HepG2 (cell line): ENCODE measurements around the gene APOA1. TPM values are rescaled to one million over a fixed set of nuclear protein-coding genes. Genes with fewer than 3 reads are reported as not detected.

Experiments used
- FOXA3 ChIP-seq: IDR thresholded peaks from 2 replicates; pipeline ENCODE4 v1.6.1; 2016; ENCODE audit warnings: missing genetic modification reagents, missing compliant biosample characterization
- GFI1 ChIP-seq: sonication (generic); formaldehyde crosslinking; IDR thresholded peaks from 2 replicates; pipeline ENCODE4 v1.5.0; 2020; ENCODE audit warnings: missing genetic modification reagents, mild to moderate bottlenecking, borderline replicate concordance
- HNF1B ChIP-seq: sonication (generic); formaldehyde crosslinking; IDR thresholded peaks from 2 replicates; pipeline ENCODE4 v1.5.1; 2020; ENCODE audit warnings: mild to moderate bottlenecking, moderate library complexity, missing genetic modification reagents
- HNRNPL ChIP-seq: fragments of 200-400 bp; formaldehyde crosslinking; IDR thresholded peaks from 2 replicates; pipeline ENCODE4 v1.6.1; 2017; ENCODE audit warnings: mild to moderate bottlenecking, low read depth, low read length
- MBNL3 ChIP-seq: fragments of 250-450 bp; sonication (Bioruptor Pico); conservative IDR thresholded peaks from 2 replicates; pipeline ENCODE4 v1.8.0; 2022; ENCODE audit warnings: mild to moderate bottlenecking, inconsistent platforms
- MIER3 ChIP-seq: IDR thresholded peaks from 2 replicates; pipeline ENCODE4 v1.6.1; 2016; ENCODE audit warnings: missing compliant biosample characterization, borderline replicate concordance
- PHF20 ChIP-seq: sonication (generic); formaldehyde crosslinking; IDR thresholded peaks from 2 replicates; pipeline ENCODE4 v1.5.0; 2020; ENCODE audit warnings: mild to moderate bottlenecking, missing genetic modification reagents
- POLR2AphosphoS5 ChIP-seq: IDR thresholded peaks from 2 replicates; pipeline ENCODE4 v1.6.1; 2012; ENCODE audit warnings: low read depth, low read length
- POLR2G ChIP-seq: fragments of 200-400 bp; formaldehyde crosslinking; IDR thresholded peaks from 2 replicates; pipeline ENCODE4 v1.6.1; 2018; ENCODE audit warnings: mild to moderate bottlenecking, low read depth, low read length, moderate library complexity
- RBM22 ChIP-seq: fragments of 200-400 bp; formaldehyde crosslinking; optimal IDR thresholded peaks from 2 replicates; pipeline ENCODE3; 2017; ENCODE audit warnings: mild to moderate bottlenecking, low read length, moderate library complexity
- SMAD1 ChIP-seq: sonication (generic); formaldehyde crosslinking; IDR thresholded peaks from 2 replicates; pipeline ENCODE4 v1.4.0; 2020; ENCODE audit warnings: missing genetic modification reagents, low read depth, mild to moderate bottlenecking, borderline replicate concordance
- ZC3H4 ChIP-seq: sonication (generic); formaldehyde crosslinking; IDR thresholded peaks from 2 replicates; pipeline ENCODE4 v1.4.0; 2020; ENCODE audit warnings: missing genetic modification reagents, borderline replicate concordance
- ZNF142 ChIP-seq: sonication (generic); formaldehyde crosslinking; IDR thresholded peaks from 2 replicates; pipeline ENCODE4 v1.4.0; 2020; ENCODE audit warnings: missing genetic modification reagents
- ZNF143 ChIP-seq: sonication (generic); formaldehyde crosslinking; IDR thresholded peaks from 2 replicates; pipeline ENCODE4 v1.4.0; 2020; ENCODE audit warnings: missing genetic modification reagents
- ZNF207 ChIP-seq: fragments of 450-650 bp; IDR thresholded peaks from 2 replicates; pipeline ENCODE4 v1.6.1; 2016; ENCODE audit warnings: antibody characterized with exemption, borderline replicate concordance
- polyA plus RNA-seq, 8 experiments: library from polyadenylated mRNA; depleted of rRNA in 3 of 8; stranded (reverse) in 7 of 8; unstranded in 1 of 8; fragments of >200 nt; fragmentation: Illumina TruSeq in 4 of 8; extraction: Trizol in 4 of 8; gene quantifications; 2 replicates each; pipeline versions ENCODE4 v1.2.1 to v1.2.3, GENCODE V29; 2011 to 2016; ENCODE audit warnings: low read depth in 4 of 8, missing spikeins in 1 of 8, mixed read lengths in 1 of 8; ENCODE audit not compliant: insufficient read depth in 1 of 8
- total RNA-seq, 5 experiments: library from RNA; depleted of rRNA; stranded (reverse); fragments of >200 nt; fragmentation: Illumina TruSeq; extraction: Trizol; gene quantifications; 2 replicates each; pipeline ENCODE4 v1.2.3, GENCODE V29; 2016; ENCODE audit warnings: low read depth in 1 of 5
- TF ChIP-seq, protein P1 (sequence below): sonication (generic); formaldehyde crosslinking; IDR thresholded peaks from 2 replicates; pipeline ENCODE4 v1.8.1; 2023; ENCODE audit warnings: mild to moderate bottlenecking, moderate library complexity, missing genetic modification reagents
- TF ChIP-seq, protein P2 (sequence below): sonication (generic); formaldehyde crosslinking; IDR thresholded peaks from 2 replicates; pipeline ENCODE4 v1.9.0; 2021; ENCODE audit warnings: missing genetic modification reagents, borderline replicate concordance

APOA1 gene
- total and polyA plus RNA-seq, 2 of the 13 experiments (the other 11 are each of a cell fraction or from before 2014, with no cell fraction given): 1,973 to 5,485 TPM

DNA sequence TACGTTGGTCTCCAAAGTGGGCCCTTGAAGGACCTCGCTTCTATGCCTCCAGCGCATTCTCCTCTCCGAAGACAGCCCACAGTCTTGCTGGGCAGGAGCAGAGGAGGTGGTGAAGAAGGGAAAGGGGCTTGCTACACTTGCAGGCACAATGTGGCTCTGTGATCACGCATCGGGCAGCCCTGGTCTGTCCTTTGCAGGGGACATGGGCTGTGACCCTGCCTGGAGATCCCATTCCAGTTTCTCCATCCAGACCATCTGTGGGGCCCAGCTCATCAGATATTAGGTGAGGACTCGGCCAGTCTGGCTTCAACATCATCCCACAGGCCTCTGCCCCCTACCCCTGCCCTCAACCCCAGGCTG is 810 bp downstream of the APOA1 start (continued):
- TF ChIP-seq ZNF142 (CRISPR knock-in tag): 0 out of 2 replicates have a peak, but pooled peaks have one; percentile 8
- no peak for TF ChIP-seq ZNF207
- peak; percentile 2; the same call in 1 of the 2 replicates for TF ChIP-seq HNF1B (CRISPR knock-in tag)
- TF ChIP-seq ZC3H4 (CRISPR knock-in tag): peak; percentile 9; the same call in 1 of the 2 replicates
- TF ChIP-seq MIER3 (CRISPR knock-in tag): 0 out of 2 replicates have a peak, but pooled peaks have one; percentile 2
- TF ChIP-seq, protein P1, sequence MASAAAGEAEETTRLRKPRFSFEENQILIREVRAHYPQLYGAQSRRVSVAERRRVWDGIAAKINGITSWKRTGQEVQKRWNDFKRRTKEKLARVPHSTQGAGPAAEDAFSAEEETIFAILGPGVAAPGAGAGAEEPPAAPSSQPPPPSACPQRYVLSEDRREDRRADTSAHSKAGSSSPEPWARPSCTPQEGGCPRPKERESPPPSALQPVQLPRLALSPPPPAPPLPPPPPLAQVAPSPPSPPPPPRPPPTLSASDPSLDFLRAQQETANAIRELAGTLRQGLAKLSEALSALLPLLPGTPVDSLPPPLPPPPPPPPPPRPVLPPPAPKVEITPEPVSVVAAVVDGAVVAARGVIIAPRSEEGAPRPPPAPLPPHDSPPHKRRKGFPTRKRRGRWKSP (CRISPR knock-in tag): no peak
- TF ChIP-seq GFI1: 0 out of 2 replicates have a peak, but pooled peaks have one; percentile 7
- peak; percentile 9; the same call in 1 of the 2 replicates for TF ChIP-seq POLR2AphosphoS5
- peak; percentile 31 for TF ChIP-seq POLR2G
- no peak for TF ChIP-seq SMAD1
- TF ChIP-seq ZNF143 (CRISPR knock-in tag): no peak
- 0 out of 2 replicates have a peak, but pooled peaks have one; percentile 23 for TF ChIP-seq FOXA3 (CRISPR knock-in tag)
- TF ChIP-seq, protein P2, sequence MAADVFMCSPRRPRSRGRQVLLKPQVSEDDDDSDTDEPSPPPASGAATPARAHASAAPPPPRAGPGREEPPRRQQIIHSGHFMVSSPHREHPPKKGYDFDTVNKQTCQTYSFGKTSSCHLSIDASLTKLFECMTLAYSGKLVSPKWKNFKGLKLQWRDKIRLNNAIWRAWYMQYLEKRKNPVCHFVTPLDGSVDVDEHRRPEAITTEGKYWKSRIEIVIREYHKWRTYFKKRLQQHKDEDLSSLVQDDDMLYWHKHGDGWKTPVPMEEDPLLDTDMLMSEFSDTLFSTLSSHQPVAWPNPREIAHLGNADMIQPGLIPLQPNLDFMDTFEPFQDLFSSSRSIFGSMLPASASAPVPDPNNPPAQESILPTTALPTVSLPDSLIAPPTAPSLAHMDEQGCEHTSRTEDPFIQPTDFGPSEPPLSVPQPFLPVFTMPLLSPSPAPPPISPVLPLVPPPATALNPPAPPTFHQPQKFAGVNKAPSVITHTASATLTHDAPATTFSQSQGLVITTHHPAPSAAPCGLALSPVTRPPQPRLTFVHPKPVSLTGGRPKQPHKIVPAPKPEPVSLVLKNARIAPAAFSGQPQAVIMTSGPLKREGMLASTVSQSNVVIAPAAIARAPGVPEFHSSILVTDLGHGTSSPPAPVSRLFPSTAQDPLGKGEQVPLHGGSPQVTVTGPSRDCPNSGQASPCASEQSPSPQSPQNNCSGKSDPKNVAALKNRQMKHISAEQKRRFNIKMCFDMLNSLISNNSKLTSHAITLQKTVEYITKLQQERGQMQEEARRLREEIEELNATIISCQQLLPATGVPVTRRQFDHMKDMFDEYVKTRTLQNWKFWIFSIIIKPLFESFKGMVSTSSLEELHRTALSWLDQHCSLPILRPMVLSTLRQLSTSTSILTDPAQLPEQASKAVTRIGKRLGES (CRISPR knock-in tag): no peak
- TF ChIP-seq PHF20 (CRISPR knock-in tag): 0 out of 2 replicates have a peak, but pooled peaks have one; percentile 5
- 0 out of 2 replicates have a peak, but pooled peaks have one; percentile 10 for TF ChIP-seq HNRNPL
- no peak for TF ChIP-seq MBNL3
- TF ChIP-seq RBM22: peak; percentile 71
